Progenitor cell of endocrine pancreas (in vitro differentiated cells): Measurements from ENCODE around the gene ULK4. TPM values are rescaled to one million over a fixed set of nuclear protein-coding genes. Genes with fewer than 3 reads are reported as not detected.
"Not testable (repeated sequence)": the region's sequence is repeated elsewhere in the genome, so short reads cannot be mapped to it uniquely, and the experiment has no call there.

Source experiments
- DNase-seq: peaks from one replicate; pipeline ENCODE4 v3.0.0; 2021; ENCODE audit warnings: low spot score; ENCODE audit not compliant: unreplicated experiment
- H3K27ac Mint-ChIP-seq: 2 replicates; pipeline ENCODE4 v1.8.0; 2021; ENCODE audit warnings: mild to moderate bottlenecking, moderate library complexity, mixed read lengths
- H3K27me3 Mint-ChIP-seq: 2 replicates; pipeline ENCODE4 v1.8.0; 2021; ENCODE audit warnings: mixed read lengths
- H3K36me3 Mint-ChIP-seq: 2 replicates; pipeline ENCODE4 v1.8.0; 2022; ENCODE audit warnings: mixed read lengths; ENCODE audit not compliant: insufficient read depth
- H3K4me1 Mint-ChIP-seq: 2 replicates; pipeline ENCODE4 v1.8.0; 2021; ENCODE audit warnings: low read depth, mixed read lengths
- H3K4me3 Mint-ChIP-seq: 2 replicates; pipeline ENCODE4 v1.8.0; 2021; ENCODE audit warnings: low read depth, mild to moderate bottlenecking, moderate library complexity, mixed read lengths
- H3K9me3 Mint-ChIP-seq: 2 replicates; pipeline ENCODE4 v1.8.0; 2021; ENCODE audit warnings: low read depth, mixed read lengths
- CTCF ChIP-seq: fragments of 200-600 bp; sonication (generic); IDR thresholded peaks from one replicate; pipeline ENCODE4 v1.5.0; 2021; ENCODE audit warnings: antibody characterized with exemption, mild to moderate bottlenecking; ENCODE audit not compliant: unreplicated experiment
- total RNA-seq: library from RNA; stranded (reverse); gene quantifications from 2 replicates; pipeline ENCODE4 v1.2.1, GENCODE V29; 2021

ULK4 gene
- total RNA-seq, 1 donor from 2014 or later, result 14.2 TPM

GRCh38 chr3:41710646-41711388 lies 251.1 kb downstream of the ULK4 start:
- H3K4me3 Mint-ChIP-seq, result no peak overlapping the region
- no peaks in the 10 kb centered on the region for H3K4me1 Mint-ChIP-seq
- no peak for DNase-seq
- peaks cover 4% of the 10 kb centered on the region for H3K36me3 Mint-ChIP-seq
- no peaks in the 10 kb centered on the region for H3K9me3 Mint-ChIP-seq
- no peak for TF ChIP-seq CTCF
- H3K27ac Mint-ChIP-seq, result no peak overlapping the region
- H3K27me3 Mint-ChIP-seq, result no peaks in the 10 kb centered on the region

- H3K36me3 Mint-ChIP-seq, H3K4me1 Mint-ChIP-seq, H3K4me3 Mint-ChIP-seq, H3K27me3 Mint-ChIP-seq, H3K9me3 Mint-ChIP-seq, DNase-seq, H3K27ac Mint-ChIP-seq: not testable (repeated sequence)
Measured at GRCh38 chr3:41709213-41709612, 252.7 kb downstream of the ULK4 start.

- no peak for DNase-seq
- H3K36me3 Mint-ChIP-seq, result peaks cover 4% of the 10 kb centered on the region
- H3K4me1 Mint-ChIP-seq, result no peaks in the 10 kb centered on the region
- no peak for TF ChIP-seq CTCF
- H3K4me3 Mint-ChIP-seq, result no peak overlapping the region
- H3K27me3 Mint-ChIP-seq, result no peaks in the 10 kb centered on the region
- H3K9me3 Mint-ChIP-seq, result no peaks in the 10 kb centered on the region
- no peak overlapping the region for H3K27ac Mint-ChIP-seq
Measured at GRCh38 chr3:41708176-41708575, 253.7 kb downstream of the ULK4 start.

GRCh38 chr3:41705893-41706292 lies 256.0 kb downstream of the ULK4 start:
- no peak for TF ChIP-seq CTCF
- peaks cover 4% of the 10 kb centered on the region for H3K36me3 Mint-ChIP-seq
- H3K4me3 Mint-ChIP-seq, result no peak overlapping the region
- H3K4me1 Mint-ChIP-seq, result no peaks in the 10 kb centered on the region
- no peak for DNase-seq
- no peak overlapping the region for H3K27ac Mint-ChIP-seq
- no peaks in the 10 kb centered on the region for H3K27me3 Mint-ChIP-seq
- H3K9me3 Mint-ChIP-seq, result no peaks in the 10 kb centered on the region

- no peak for TF ChIP-seq CTCF
- Mint-ChIP-seq H3K4me3 (no peak overlapping the region), H3K27me3 (no peaks in the 10 kb centered on the region), H3K9me3 (peaks cover 4% of the 10 kb centered on the region), H3K4me1 (peaks cover 7% of the 10 kb centered on the region), H3K36me3 (peaks cover 4% of the 10 kb centered on the region), H3K27ac (no peak overlapping the region)
- DNase-seq, result no peak
Measured at GRCh38 chr3:41701191-41701698, 260.7 kb downstream of the ULK4 start.

- DNase-seq, result no peak
- peaks cover 6% of the 10 kb centered on the region for H3K9me3 Mint-ChIP-seq
- no peaks in the 10 kb centered on the region for H3K27me3 Mint-ChIP-seq
- no peak for TF ChIP-seq CTCF
- H3K4me1 Mint-ChIP-seq, result peaks cover 7% of the 10 kb centered on the region
- H3K27ac Mint-ChIP-seq, result no peak overlapping the region
- H3K4me3 Mint-ChIP-seq, result no peak overlapping the region
- H3K36me3 Mint-ChIP-seq, result peaks cover 5% of the 10 kb centered on the region
Measured at GRCh38 chr3:41700155-41700554, 261.7 kb downstream of the ULK4 start.
